ENCODE results near the gene NPR1.
A peak's percentile ranks its signal among the peaks of the same experiment; 100 is the strongest.

Gene NPR1

DNA sequence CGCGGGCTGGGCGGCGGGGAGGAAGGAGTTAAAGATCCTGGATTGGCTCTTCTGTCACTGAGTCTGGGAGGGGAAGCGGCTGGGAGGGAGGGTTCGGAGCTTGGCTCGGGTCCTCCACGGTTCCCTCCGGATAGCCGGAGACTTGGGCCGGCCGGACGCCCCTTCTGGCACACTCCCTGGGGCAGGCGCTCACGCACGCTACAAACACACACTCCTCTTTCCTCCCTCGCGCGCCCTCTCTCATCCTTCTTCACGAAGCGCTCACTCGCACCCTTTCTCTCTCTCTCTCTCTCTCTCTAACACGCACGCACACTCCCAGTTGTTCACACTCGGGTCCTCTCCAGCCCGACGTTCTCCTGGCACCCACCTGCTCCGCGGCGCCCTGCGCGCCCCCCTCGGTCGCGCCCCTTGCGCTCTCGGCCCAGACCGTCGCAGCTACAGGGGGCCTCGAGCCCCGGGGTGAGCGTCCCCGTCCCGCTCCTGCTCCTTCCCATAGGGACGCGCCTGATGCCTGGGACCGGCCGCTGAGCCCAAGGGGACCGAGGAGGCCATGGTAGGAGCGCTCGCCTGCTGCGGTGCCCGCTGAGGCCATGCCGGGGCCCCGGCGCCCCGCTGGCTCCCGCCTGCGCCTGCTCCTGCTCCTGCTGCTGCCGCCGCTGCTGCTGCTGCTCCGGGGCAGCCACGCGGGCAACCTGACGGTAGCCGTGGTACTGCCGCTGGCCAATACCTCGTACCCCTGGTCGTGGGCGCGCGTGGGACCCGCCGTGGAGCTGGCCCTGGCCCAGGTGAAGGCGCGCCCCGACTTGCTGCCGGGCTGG lies at the start of gene NPR1:
Gene NPR1 (plus strand): TSS at position 170 of the 818 bp plus-strand sequence. CDS start 421 bp downstream, at position 591.
- TF ChIP-seq ZFX (IDR thresholded peaks at IDR 0.05) (no peak), CTCF (conservative IDR thresholded peaks at IDR 0.05) (no peak)
- no peak within 1 kb of the TSS for H3K27ac ChIP-seq

DNA sequence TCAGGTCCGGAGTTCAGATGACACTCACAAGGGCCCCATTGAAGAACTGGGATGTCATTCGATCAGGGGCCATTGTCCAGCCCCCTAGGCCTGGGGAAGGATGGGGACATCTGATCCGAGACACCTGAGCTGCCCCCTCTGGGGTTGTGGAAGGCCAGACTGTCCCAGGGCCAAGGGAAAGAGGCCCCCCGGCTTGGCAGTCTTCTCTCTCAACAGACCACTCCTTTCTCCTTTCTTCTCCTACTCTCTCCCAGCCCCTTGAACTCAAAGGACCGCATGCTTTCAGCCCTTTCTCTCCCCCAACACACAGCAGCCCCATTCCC lies 49.2 kb upstream of the NPR1 start:
- TF ChIP-seq ZFX (IDR thresholded peaks at IDR 0.05) (no peak), CTCF (conservative IDR thresholded peaks at IDR 0.05) (no peak)

GRCh38 chr1:153629971-153630370 lies 48.5 kb upstream of the NPR1 start:
- H3K27ac ChIP-seq, result no peak overlapping the region
- TF ChIP-seq CTCF (conservative IDR thresholded peaks at IDR 0.05) (no peak), ZFX (IDR thresholded peaks at IDR 0.05) (no peak)

More for the DNA sequence above, 49.2 kb upstream of the NPR1 start:
- no peak overlapping the region for H3K27ac ChIP-seq

DNA sequence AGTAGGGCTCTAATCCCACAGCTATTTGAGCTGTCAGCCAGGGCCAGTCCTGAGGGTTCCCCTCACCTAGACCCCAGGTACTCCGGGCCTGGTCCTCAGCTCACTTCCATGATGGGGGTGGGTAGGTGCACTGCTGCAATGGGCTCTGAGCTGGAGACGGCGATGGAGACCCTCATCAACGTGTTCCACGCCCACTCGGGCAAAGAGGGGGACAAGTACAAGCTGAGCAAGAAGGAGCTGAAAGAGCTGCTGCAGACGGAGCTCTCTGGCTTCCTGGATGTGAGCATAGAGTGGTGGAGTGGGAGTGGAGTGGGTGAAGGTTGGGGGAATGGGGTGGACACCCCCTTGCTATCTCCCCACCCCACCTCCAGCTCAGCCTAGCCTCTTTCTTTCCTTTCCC lies 48.1 kb upstream of the NPR1 start:
- H3K27ac ChIP-seq, result no peak overlapping the region
- TF ChIP-seq ZFX (IDR thresholded peaks at IDR 0.05) (no peak), CTCF (conservative IDR thresholded peaks at IDR 0.05) (no peak)

GRCh38 chr1:153631047-153632022 lies 47.2 kb upstream of the NPR1 start:
- TF ChIP-seq CTCF (conservative IDR thresholded peaks at IDR 0.05), result no peak
- TF ChIP-seq ZFX (IDR thresholded peaks at IDR 0.05), result no peak
- no peak overlapping the region for H3K27ac ChIP-seq

- peak overlapping the region; percentile 97 for H3K27ac ChIP-seq
- TF ChIP-seq ZFX (IDR thresholded peaks at IDR 0.05), result no peak
- TF ChIP-seq CTCF (conservative IDR thresholded peaks at IDR 0.05), result no peak
Measured at GRCh38 chr1:153633161-153633753, 45.2 kb upstream of the NPR1 start.

All from C4-2B (cell line).